Muscle of leg (tissue), 11 donors: ENCODE results near the gene SLC25A41. TPM values are rescaled to one million over a fixed set of nuclear protein-coding genes. Genes with fewer than 3 reads are reported as not detected.
A peak's percentile ranks its signal among the peaks of the same experiment; 100 is the strongest.
"Not testable (repeated sequence)": the region's sequence is repeated elsewhere in the genome, so short reads cannot be mapped to it uniquely, and the experiment has no call there.

Experiments used
- DNase-seq: peaks from one replicate; pipeline ENCODE4 v3.0.0; 2013
- H3K27ac ChIP-seq: one replicate; pipeline ENCODE4 v1.5.1; 2013; ENCODE audit warnings: mild to moderate bottlenecking, low read length, control low read depth
- H3K27me3 ChIP-seq: one replicate; pipeline ENCODE4 v1.6.1; 2013; ENCODE audit warnings: low read length; ENCODE audit not compliant: control insufficient read depth, insufficient read depth
- H3K36me3 ChIP-seq: one replicate; pipeline ENCODE4 v1.6.1; 2013; ENCODE audit warnings: low read length; ENCODE audit not compliant: control insufficient read depth, insufficient read depth
- H3K4me1 ChIP-seq: one replicate; pipeline ENCODE4 v1.6.1; 2013; ENCODE audit warnings: low read length; ENCODE audit not compliant: control insufficient read depth, insufficient read depth
- H3K4me3 ChIP-seq: one replicate; pipeline ENCODE4 v1.5.1; 2013; ENCODE audit warnings: low read length, control low read depth
- H3K9me3 ChIP-seq: replicated peaks from 2 replicates; pipeline ENCODE4 v1.6.1; 2013; ENCODE audit warnings: low read depth, low read length; ENCODE audit not compliant: control insufficient read depth
- WGBS: methylation state at CpG from one replicate; pipeline ENCODE4 v1.1.5; 2013; ENCODE audit warnings: missing lambda C conversion rate; ENCODE audit not compliant: insufficient coverage; 5-methylcytosine and 5-hydroxymethylcytosine counted together
- polyA plus RNA-seq, 8 donors: library from polyadenylated mRNA; unstranded; fragments of 120-200 nt; gene quantifications; one replicate each; pipeline versions ENCODE4 v1.2.1 to v1.2.3, GENCODE V29; 2013; ENCODE audit warnings: inconsistent platforms in 1 of 8, low replicate concordance in 1 of 8; ENCODE audit not compliant: insufficient read length in 8 of 8, insufficient read depth in 1 of 8
- total RNA-seq: library from RNA; stranded (reverse); fragments of 120-200 nt; gene quantifications from one replicate; pipeline ENCODE4 v1.2.4, GENCODE V29; 2013

SLC25A41 gene
- total and polyA plus RNA-seq, 9 donors: 0.19 to 0.71 (median 0.48) TPM

GRCh38 chr19:6428692-6429418 is 4.7 kb downstream of the SLC25A41 start:
- 100% methylated on average over 1 of the region's 2 CpGs for whole genome bisulfite sequencing

GRCh38 chr19:6427131-6427530 is 6.4 kb downstream of the SLC25A41 start:
- no peak overlapping the region for H3K27ac ChIP-seq
- H3K36me3 ChIP-seq: peaks cover 6% of the 10 kb centered on the region
- no peak overlapping the region for H3K4me3 ChIP-seq
- peaks cover 2% of the 10 kb centered on the region for H3K9me3 ChIP-seq
- peaks cover 25% of the 10 kb centered on the region for H3K4me1 ChIP-seq
- no peak for DNase-seq
- 95% methylated on average over 17 of the region's 18 CpGs for WGBS
- H3K27me3 ChIP-seq: peaks cover 6% of the 10 kb centered on the region

More at GRCh38 chr19:6428692-6429418, 4.7 kb downstream of the SLC25A41 start:
- not testable (repeated sequence) for H3K36me3 ChIP-seq, DNase-seq, H3K27me3 ChIP-seq, H3K9me3 ChIP-seq, H3K27ac ChIP-seq, H3K4me3 ChIP-seq, H3K4me1 ChIP-seq

DNA sequence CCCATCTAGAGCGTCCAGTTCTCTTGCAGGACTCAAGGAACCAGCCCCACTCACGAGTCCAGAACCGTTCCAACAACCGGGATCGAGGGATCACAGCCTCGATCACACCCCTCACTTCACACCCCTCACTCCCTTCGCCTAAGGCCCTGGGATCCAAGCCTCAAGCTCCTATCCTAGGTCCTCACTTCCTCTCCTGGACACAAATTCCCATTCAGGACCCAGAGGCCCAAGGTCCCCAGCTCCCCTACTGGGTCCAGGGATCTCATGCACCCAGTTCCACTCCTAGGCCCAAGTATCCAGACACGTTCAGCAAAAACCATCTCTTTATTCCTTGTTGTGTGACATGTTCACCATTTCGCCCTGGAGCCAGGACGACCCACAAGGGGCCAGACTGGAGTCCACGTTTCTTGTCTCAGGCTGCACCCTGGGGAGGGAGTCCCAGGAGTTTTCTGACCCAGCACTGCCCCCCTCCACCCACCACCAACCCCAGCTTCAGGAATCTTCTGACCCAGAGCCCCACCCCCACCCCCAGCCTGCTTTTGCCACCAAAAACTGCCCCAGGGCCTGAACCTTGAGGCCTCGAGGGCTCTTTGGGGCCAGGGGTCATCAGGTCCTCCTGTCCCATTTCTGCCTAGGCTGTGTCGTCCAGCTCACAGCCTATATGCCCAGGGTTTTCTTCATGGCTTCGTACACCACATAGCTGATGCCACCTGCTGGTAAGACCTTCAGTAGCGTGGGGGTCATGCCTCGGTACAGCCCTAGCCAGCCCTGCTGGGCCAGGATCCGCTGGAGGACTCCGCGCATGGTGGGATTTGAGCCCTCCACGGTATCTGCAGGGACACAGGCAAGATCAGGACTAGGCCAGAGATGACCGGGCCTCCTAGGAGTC is 7.6 kb downstream of the SLC25A41 start:
- peak; percentile 46 for DNase-seq
- Histone ChIP-seq H3K27ac (peak overlapping the region; percentile 97), H3K9me3 (peaks cover 2% of the 10 kb centered on the region), H3K36me3 (peaks cover 18% of the 10 kb centered on the region), H3K4me3 (peak overlapping the region; percentile 21), H3K4me1 (peaks cover 28% of the 10 kb centered on the region), H3K27me3 (peaks cover 6% of the 10 kb centered on the region)
- 76% methylated on average over 21 of the region's 21 CpGs for WGBS

DNA sequence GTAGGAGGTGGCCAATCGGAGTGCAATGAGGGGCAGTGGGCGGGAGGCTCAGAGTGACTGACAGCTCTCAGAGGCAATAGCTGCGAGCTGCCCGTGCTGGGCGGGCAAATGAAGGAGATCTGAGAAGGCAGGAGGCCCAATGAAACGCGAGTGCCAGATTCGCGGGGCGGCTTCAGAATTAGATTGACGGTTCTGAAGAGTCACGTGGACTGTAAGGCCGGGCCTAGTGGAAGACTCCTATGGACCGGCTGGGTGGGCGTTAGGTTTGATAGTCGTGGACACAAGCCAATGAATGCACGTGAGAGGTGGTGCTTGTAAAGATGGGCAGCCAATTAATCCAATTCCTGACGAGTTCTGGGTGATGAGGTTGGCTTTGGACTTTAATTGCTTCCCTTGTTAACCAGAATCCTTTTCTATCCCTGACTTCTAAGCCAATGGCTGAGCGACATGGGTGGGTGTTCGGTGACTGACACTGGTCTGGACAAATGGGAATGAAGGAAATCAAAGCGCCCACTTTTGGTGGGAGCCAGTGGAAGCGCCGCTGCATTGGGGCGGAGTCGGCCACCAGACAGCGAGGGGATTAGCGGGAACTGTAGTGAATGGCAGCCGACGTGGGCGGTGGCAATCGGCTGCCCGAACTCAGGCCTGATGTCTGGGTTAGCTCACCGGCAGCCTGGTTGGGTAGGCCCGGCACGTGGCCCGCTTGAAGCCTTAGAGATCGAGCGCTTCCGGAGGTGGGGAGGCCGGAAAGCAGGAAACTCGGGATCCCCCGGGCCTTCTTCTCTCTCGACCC is 8.4 kb downstream of the SLC25A41 start:
- H3K36me3 ChIP-seq: peaks cover 26% of the 10 kb centered on the region
- H3K4me3 ChIP-seq: peak overlapping the region; percentile 21
- H3K9me3 ChIP-seq: peaks cover 2% of the 10 kb centered on the region
- H3K4me1 ChIP-seq: peaks cover 28% of the 10 kb centered on the region
- H3K27me3 ChIP-seq: peaks cover 6% of the 10 kb centered on the region
- peak overlapping the region; percentile 97 for H3K27ac ChIP-seq
- 4% methylated on average over 34 of the region's 43 CpGs for WGBS
- peak; percentile 100 for DNase-seq

DNA sequence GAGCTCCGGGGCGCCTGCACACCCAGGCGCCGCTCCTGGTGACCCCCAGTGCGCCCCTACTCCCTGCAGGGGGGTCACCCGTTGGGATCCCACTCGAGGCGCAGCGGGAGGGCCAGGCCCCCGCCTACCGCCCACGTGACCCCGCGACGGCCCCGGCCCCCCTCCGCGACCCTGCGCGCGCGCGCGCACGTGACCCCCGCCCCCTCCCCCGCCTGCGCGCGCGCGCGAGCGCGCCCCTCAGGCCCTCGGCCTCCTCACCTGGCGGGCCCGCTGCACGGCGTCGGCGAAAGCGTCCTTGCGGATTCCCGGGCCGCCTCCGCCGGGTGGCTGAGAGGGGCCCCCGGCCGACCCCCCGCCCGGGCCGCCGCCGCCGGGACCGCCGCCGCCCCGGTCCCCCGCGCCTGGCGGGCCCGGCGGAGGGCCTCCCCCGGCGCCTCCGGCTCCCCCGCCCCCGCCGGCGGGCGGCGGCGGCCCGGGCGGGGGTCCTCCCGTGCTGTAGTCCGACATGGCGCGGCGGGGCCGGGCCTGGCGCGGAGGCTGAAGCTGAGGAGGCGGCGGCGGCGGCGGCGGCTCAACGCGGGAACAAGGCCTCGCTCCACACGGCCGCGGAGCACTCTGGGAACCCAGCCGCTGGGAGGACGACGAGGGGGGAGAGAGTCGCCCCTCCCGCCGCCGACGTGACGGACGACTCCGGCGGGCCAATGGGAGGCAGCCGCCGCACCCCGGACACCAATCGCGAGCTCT is 9.2 kb downstream of the SLC25A41 start, which contains the start of gene KHSRP:
Gene KHSRP (minus strand): TSS at position 617 of the 744 bp plus-strand sequence. CDS start 110 bp downstream, at position 507.
- Histone ChIP-seq H3K27me3 (no peaks in the 10 kb centered on the region), H3K36me3 (peaks cover 33% of the 10 kb centered on the region), H3K4me1 (peaks cover 28% of the 10 kb centered on the region), H3K9me3 (peaks cover 2% of the 10 kb centered on the region), H3K4me3 (peak within 1 kb of the TSS; percentile 93), H3K27ac (peak within 1 kb of the TSS; percentile 97)
- WGBS: under 1% methylated on average over 86 of the region's 114 CpGs
- peak; percentile 44 for DNase-seq

- peaks cover 28% of the 10 kb centered on the region for H3K4me1 ChIP-seq
- 0% methylated on average over 13 of the region's 20 CpGs for WGBS
- H3K9me3 ChIP-seq: peaks cover 2% of the 10 kb centered on the region
- peaks cover 41% of the 10 kb centered on the region for H3K36me3 ChIP-seq
- H3K27ac ChIP-seq: peak overlapping the region; percentile 87
- DNase-seq: peak; percentile 60
- H3K27me3 ChIP-seq: no peaks in the 10 kb centered on the region
- peak overlapping the region; percentile 93 for H3K4me3 ChIP-seq
These were observed 9.9 kb downstream of the SLC25A41 start for GRCh38 chr19:6423499-6424194.

GRCh38 chr19:6421075-6422014 is 12.2 kb downstream of the SLC25A41 start:
- Histone ChIP-seq H3K27me3 (no peaks in the 10 kb centered on the region), H3K4me3 (no peak overlapping the region), H3K27ac (no peak overlapping the region), H3K9me3 (peaks cover 2% of the 10 kb centered on the region), H3K4me1 (peaks cover 28% of the 10 kb centered on the region), H3K36me3 (peaks cover 64% of the 10 kb centered on the region)
- DNase-seq: no peak
- WGBS: 74% methylated on average over 16 of the region's 20 CpGs

- Histone ChIP-seq H3K9me3 (no peaks in the 10 kb centered on the region), H3K27ac (no peak overlapping the region), H3K4me3 (no peak overlapping the region), H3K4me1 (peaks cover 17% of the 10 kb centered on the region), H3K36me3 (peaks cover 89% of the 10 kb centered on the region), H3K27me3 (no peaks in the 10 kb centered on the region)
- WGBS: 88% methylated on average over 18 of the region's 19 CpGs
- no peak for DNase-seq
These were observed 15.0 kb downstream of the SLC25A41 start for GRCh38 chr19:6418562-6418932.
